ENCODE results near the gene CASZ1.

DNA sequence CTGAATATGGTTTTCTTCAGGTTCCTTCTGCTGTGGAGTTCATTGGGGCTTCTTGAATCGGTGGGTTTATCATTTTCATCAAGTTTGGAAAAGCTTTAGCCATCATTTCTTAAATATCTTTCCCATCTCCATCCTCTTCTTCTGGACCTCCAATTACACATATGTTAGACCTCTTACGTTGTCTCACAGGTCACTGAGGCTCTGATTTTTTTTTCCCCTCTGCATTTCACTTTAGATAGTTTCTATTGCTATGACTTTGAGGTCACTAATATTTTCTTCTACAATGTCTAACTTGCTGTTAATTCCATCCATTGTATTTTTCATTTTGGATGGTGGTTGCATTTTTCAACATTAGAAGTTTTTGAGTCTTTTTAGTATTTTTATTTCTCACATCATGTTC is 47.3 kb upstream of the CASZ1 start:
- TF ChIP-seq POLR2A (IDR thresholded peaks at IDR 0.05) = no peak
- TF ChIP-seq, protein P1, sequence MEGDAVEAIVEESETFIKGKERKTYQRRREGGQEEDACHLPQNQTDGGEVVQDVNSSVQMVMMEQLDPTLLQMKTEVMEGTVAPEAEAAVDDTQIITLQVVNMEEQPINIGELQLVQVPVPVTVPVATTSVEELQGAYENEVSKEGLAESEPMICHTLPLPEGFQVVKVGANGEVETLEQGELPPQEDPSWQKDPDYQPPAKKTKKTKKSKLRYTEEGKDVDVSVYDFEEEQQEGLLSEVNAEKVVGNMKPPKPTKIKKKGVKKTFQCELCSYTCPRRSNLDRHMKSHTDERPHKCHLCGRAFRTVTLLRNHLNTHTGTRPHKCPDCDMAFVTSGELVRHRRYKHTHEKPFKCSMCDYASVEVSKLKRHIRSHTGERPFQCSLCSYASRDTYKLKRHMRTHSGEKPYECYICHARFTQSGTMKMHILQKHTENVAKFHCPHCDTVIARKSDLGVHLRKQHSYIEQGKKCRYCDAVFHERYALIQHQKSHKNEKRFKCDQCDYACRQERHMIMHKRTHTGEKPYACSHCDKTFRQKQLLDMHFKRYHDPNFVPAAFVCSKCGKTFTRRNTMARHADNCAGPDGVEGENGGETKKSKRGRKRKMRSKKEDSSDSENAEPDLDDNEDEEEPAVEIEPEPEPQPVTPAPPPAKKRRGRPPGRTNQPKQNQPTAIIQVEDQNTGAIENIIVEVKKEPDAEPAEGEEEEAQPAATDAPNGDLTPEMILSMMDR (IDR thresholded peaks at IDR 0.05) = no peak

All from lower leg skin (tissue), 3 donors.